Transverse colon (tissue), 4 donors: ENCODE measurements around the gene NT5DC2.

Experiments used
- CTCF ChIP-seq, 5 experiments: fragments of 200-600 bp in 3 of 5; fragments of 450-650 bp in 2 of 5; sonication (generic) in 3 of 5; IDR thresholded peaks; 1 replicate in 2 of 5; 2 replicates in 3 of 5; pipeline ENCODE4 v1.5.1; 2016 to 2017; ENCODE audit warnings: antibody characterized with exemption in 5 of 5, inconsistent platforms in 3 of 5, mild to moderate bottlenecking in 2 of 5, moderate library complexity in 1 of 5
- EP300 ChIP-seq: sonication (generic); formaldehyde crosslinking; IDR thresholded peaks from one replicate; pipeline ENCODE4 v1.6.1; 2017; ENCODE audit warnings: antibody characterized with exemption, low read depth
- POLR2A ChIP-seq: fragments of 450-650 bp; IDR thresholded peaks from one replicate; pipeline ENCODE4 v1.6.1; 2016; ENCODE audit warnings: antibody characterized with exemption, mild to moderate bottlenecking, moderate library complexity
- POLR2AphosphoS5 ChIP-seq, 3 donors: sonication (generic); formaldehyde crosslinking; IDR thresholded peaks; one replicate each; pipeline ENCODE4 v1.6.1; 2016; ENCODE audit warnings: antibody characterized with exemption in 3 of 3

- TF ChIP-seq CTCF (IDR thresholded peaks at IDR 0.05): no peak
- no peak for TF ChIP-seq POLR2A
- no peak for TF ChIP-seq EP300
- TF ChIP-seq POLR2AphosphoS5 (IDR thresholded peaks at IDR 0.05): no peak
Measured at GRCh38 chr3:52488746-52489145, 44.9 kb downstream of the NT5DC2 start.
